PC-3 (cell line): ENCODE measurements around the gene PTGFR. TPM values are rescaled to one million over a fixed set of nuclear protein-coding genes. Genes with fewer than 3 reads are reported as not detected.

Experiments
- ATAC-seq: fragments of 200-7000 bp; cut with Tn5 transposase; 2 replicates; pipeline ENCODE4 v1.9.1; 2020; ENCODE audit warnings: mild to moderate bottlenecking, moderate library complexity
- BruUV-seq: library from RNA; stranded (reverse); fragments of 400-500 nt; replicated peaks from 2 replicates; lab custom pipeline; 2021; lab: Mats Ljungman, UMichigan
- CTCF ChIA-PET: fragments of 300-600 bp; sonication (Branson Sonifier 250); formaldehyde crosslinking; loops from one replicate; lab custom pipeline; 2022; ENCODE audit warnings: antibody characterized with exemption; lab: Charles Lee
- POLR2A ChIA-PET: fragments of 300-600 bp; sonication (Branson Sonifier 250); formaldehyde crosslinking; loops from one replicate; lab custom pipeline; 2022; ENCODE audit warnings: antibody characterized with exemption; ENCODE audit not compliant: unreplicated experiment; lab: Charles Lee
- DNase-seq: peaks from one replicate; pipeline ENCODE4 v3.0.0-alpha.2; 2015
- H2AFZ ChIP-seq: fragments of 300-600 bp; sonication (generic); 2 replicates; pipeline ENCODE4 v1.6.0; 2016; ENCODE audit warnings: antibody characterized with exemption, low read length
- H3F3A ChIP-seq: fragments of 300-600 bp; sonication (generic); one replicate; pipeline ENCODE4 v1.6.0; 2017; ENCODE audit warnings: antibody characterized with exemption, low read length, control low read depth, mild to moderate bottlenecking; ENCODE audit not compliant: unreplicated experiment
- H3K27ac ChIP-seq: fragments of 300-600 bp; sonication (generic); 2 replicates; pipeline ENCODE4 v1.5.1; 2016; ENCODE audit warnings: mild to moderate bottlenecking, low read length
- H3K27me3 ChIP-seq: fragments of 300-600 bp; sonication (generic); 2 replicates; pipeline ENCODE4 v1.6.1; 2016; ENCODE audit warnings: low read length, mixed read lengths
- H3K36me3 ChIP-seq: fragments of 300-600 bp; sonication (generic); 2 replicates; pipeline ENCODE4 v1.6.1; 2016; ENCODE audit warnings: low read depth, mixed run types, low read length, mixed read lengths
- H3K4me1 ChIP-seq: fragments of 300-600 bp; sonication (generic); 2 replicates; pipeline ENCODE4 v1.5.1; 2016; ENCODE audit warnings: low read length; ENCODE audit not compliant: insufficient read depth
- H3K4me2 ChIP-seq: fragments of 300-600 bp; sonication (generic); 2 replicates; pipeline ENCODE4 v1.6.0; 2016; ENCODE audit warnings: low read length
- H3K4me3 ChIP-seq: fragments of 300-600 bp; sonication (generic); 2 replicates; pipeline ENCODE4 v1.5.1; 2016; ENCODE audit warnings: mild to moderate bottlenecking, low read length, mixed read lengths
- H3K79me2 ChIP-seq: fragments of 300-600 bp; sonication (generic); 2 replicates; pipeline ENCODE4 v1.6.1; 2017; ENCODE audit warnings: low read length, mixed read lengths
- H3K9ac ChIP-seq: fragments of 300-600 bp; sonication (generic); 2 replicates; pipeline ENCODE4 v1.6.0; 2016; ENCODE audit warnings: mild to moderate bottlenecking, low read length
- H3K9me2 ChIP-seq: fragments of 300-600 bp; sonication (generic); replicated peaks from 2 replicates; pipeline ENCODE4 v1.6.1; 2016; ENCODE audit warnings: mixed run types, low read length, mixed read lengths
- H3K9me3 ChIP-seq: fragments of 300-600 bp; sonication (generic); 2 replicates; pipeline ENCODE4 v1.6.1; 2016; ENCODE audit warnings: low read length, mixed read lengths
- H4K20me1 ChIP-seq: fragments of 300-600 bp; sonication (generic); 2 replicates; pipeline ENCODE4 v1.6.1; 2016; ENCODE audit warnings: low read length, mixed read lengths
- CTCF ChIP-seq: fragments of 300-600 bp; sonication (generic); conservative IDR thresholded peaks from 2 replicates; pipeline ENCODE4 v1.5.1; 2017; ENCODE audit warnings: antibody characterized with exemption, low read depth, mild to moderate bottlenecking, low read length
- EZH2 ChIP-seq: fragments of 300-600 bp; sonication (generic); IDR thresholded peaks from one replicate; pipeline ENCODE4 v1.6.1; 2017; ENCODE audit warnings: antibody characterized with exemption, mild to moderate bottlenecking, low read length; ENCODE audit not compliant: unreplicated experiment
- EZH2phosphoT487 ChIP-seq: fragments of 300-600 bp; sonication (generic); IDR thresholded peaks from 2 replicates; pipeline ENCODE4 v1.6.1; 2018; ENCODE audit warnings: mild to moderate bottlenecking, antibody characterized with exemption, low read length, borderline replicate concordance
- intact Hi-C: fragments of 100-400 bp; cut with micrococcal nuclease; formaldehyde crosslinking; loops from 2 replicates; pipeline ENCODE4 v1.9.0; 2023
- total RNA-seq: library from RNA; depleted of rRNA; stranded (reverse); fragments of >200 nt; gene quantifications from 2 replicates; pipeline ENCODE4 v1.2.3, GENCODE V29; 2014

Gene PTGFR
- total RNA-seq, 1 experiment from 2014 or later = 6.8 TPM

- no TSS peak for BruUV-seq
- POLR2A ChIA-PET = no interaction called here
- no peak overlapping the region for H2AFZ ChIP-seq
These were observed 31.4 kb downstream of the PTGFR start for GRCh38 chr1:78522136-78522535.

GRCh38 chr1:78526496-78526895 lies 35.7 kb downstream of the PTGFR start:
- CTCF ChIA-PET = no interaction called here

More at GRCh38 chr1:78522136-78522535, 31.4 kb downstream of the PTGFR start:
- Histone ChIP-seq H3K9me3 (no peaks in the 10 kb centered on the region), H3K4me1 (peaks cover 14% of the 10 kb centered on the region), H3K4me2 (no peak overlapping the region), H3K4me3 (no peak overlapping the region), H3K27me3 (no peaks in the 10 kb centered on the region), H3K9ac (no peak overlapping the region), H3K9me2 (no peaks in the 10 kb centered on the region), H3F3A (no peaks in the 10 kb centered on the region), H4K20me1 (no peaks in the 10 kb centered on the region), H3K27ac (no peak overlapping the region), H3K36me3 (no peaks in the 10 kb centered on the region), H3K79me2 (no peaks in the 10 kb centered on the region)
- ATAC-seq (no peak), DNase-seq (no peak)
- CTCF ChIA-PET = no interaction called here
- intact Hi-C loops = no loop called here
- no peak for TF ChIP-seq EZH2
- TF ChIP-seq CTCF = no peak
- TF ChIP-seq EZH2phosphoT487 = no peak

More at GRCh38 chr1:78526496-78526895, 35.7 kb downstream of the PTGFR start:
- H3K9ac ChIP-seq = no peak overlapping the region
- no peaks in the 10 kb centered on the region for H3K27me3 ChIP-seq
- no peaks in the 10 kb centered on the region for H3K9me2 ChIP-seq
- no peak overlapping the region for H3K4me2 ChIP-seq
- BruUV-seq = no TSS peak
- H3K36me3 ChIP-seq = no peaks in the 10 kb centered on the region
- DNase-seq (peak; percentile 77), ATAC-seq (peak; percentile 93)
- H3F3A ChIP-seq = no peaks in the 10 kb centered on the region
- no peak overlapping the region for H3K4me3 ChIP-seq
- H3K79me2 ChIP-seq = no peaks in the 10 kb centered on the region
- no peaks in the 10 kb centered on the region for H3K9me3 ChIP-seq
- no peak overlapping the region for H2AFZ ChIP-seq
- POLR2A ChIA-PET = no interaction called here
- no peaks in the 10 kb centered on the region for H4K20me1 ChIP-seq
- no peak for TF ChIP-seq CTCF
- no peak for TF ChIP-seq EZH2phosphoT487
- TF ChIP-seq EZH2 = no peak
- intact Hi-C loops = no loop called here
- H3K4me1 ChIP-seq = peaks cover 18% of the 10 kb centered on the region
- peak overlapping the region; percentile 63 for H3K27ac ChIP-seq
